Measurements from ENCODE around the gene INAFM1. TPM values are rescaled to one million over a fixed set of nuclear protein-coding genes. Genes with fewer than 3 reads are reported as not detected.
A peak's percentile ranks its signal among the peaks of the same experiment; 100 is the strongest.

The INAFM1 gene
- total and polyA plus RNA-seq, 9 of the 15 experiments (the other 6 are each of a cell fraction or from before 2014, with no cell fraction given), result 0.71 to 30.9 (median 3.1) TPM

GRCh38 chr19:47228168-47228936 is 46.3 kb upstream of the INAFM1 start (continued):
- TF ChIP-seq YBX1 (IDR thresholded peaks at IDR 0.05) (no peak), GATA2 (CRISPR knock-in tag; IDR thresholded peaks at IDR 0.05) (no peak), ARID2 (IDR thresholded peaks at IDR 0.05) (no peak), POLR2B (IDR thresholded peaks at IDR 0.05; ENCODE audit: low read depth, partially characterized antibody) (peak; percentile 19), MTA3 (IDR thresholded peaks at IDR 0.05; ENCODE audit: borderline replicate concordance) (no peak), KDM4B (IDR thresholded peaks at IDR 0.05; ENCODE audit: borderline replicate concordance in 2 of 2, low read depth in 1 of 2) (peak in 1 of 2 experiments; percentile 72; a peak in 1 of 4 replicates), ZNF740 (CRISPR knock-in tag; IDR thresholded peaks at IDR 0.05) (peak; percentile 73), ZNF740 (tag; IDR thresholded peaks at IDR 0.05) (no peak), TARDBP (IDR thresholded peaks at IDR 0.05) (peak; percentile 88), MCM3 (IDR thresholded peaks at IDR 0.05) (no peak), ZKSCAN1 (IDR thresholded peaks at IDR 0.05; ENCODE audit: low read depth, low read length) (no peak), E2F8 (IDR thresholded peaks at IDR 0.05; ENCODE audit: low read depth, partially characterized antibody) (no peak), HMGXB4 (CRISPR knock-in tag; IDR thresholded peaks at IDR 0.05) (peak; percentile 32; the same call in 1 of the 2 replicates), FOXP4 (CRISPR knock-in tag; IDR thresholded peaks at IDR 0.05; ENCODE audit: borderline replicate concordance) (no peak), JUND (IDR thresholded peaks at IDR 0.05; ENCODE audit: borderline replicate concordance, low read depth, low read length) (peak; percentile 47; the same call in 1 of the 2 replicates), JUND (tag; IDR thresholded peaks at IDR 0.05; ENCODE audit: borderline replicate concordance, low read depth, low read length) (no peak), CXXC5 (CRISPR knock-in tag; IDR thresholded peaks at IDR 0.05) (peak; percentile 4; the same call in 1 of the 2 replicates), ZNF143 (CRISPR knock-in tag; IDR thresholded peaks at IDR 0.05) (no peak), ZNF263 (CRISPR knock-in tag; IDR thresholded peaks at IDR 0.05; ENCODE audit: borderline replicate concordance) (no peak), ATF7 (IDR thresholded peaks at IDR 0.05) (peak; percentile 34; the same call in 1 of the 2 replicates), ZZZ3 (IDR thresholded peaks at IDR 0.05) (no peak), GABPB1 (CRISPR knock-in tag; IDR thresholded peaks at IDR 0.05) (peak; percentile 47)

All from K562 (cell line).